HG03280 (cell line): ENCODE results near the gene EXOSC10.
"Not testable (repeated sequence)": the region's sequence is repeated elsewhere in the genome, so short reads cannot be mapped to it uniquely, and the experiment has no call there.

Experiments
- ATAC-seq: cut with Tn5 transposase; IDR thresholded peaks from one replicate; pipeline ENCODE4 v1.9.1; 2021; ENCODE audit warnings: mild to moderate bottlenecking, moderate library complexity; ENCODE audit not compliant: unreplicated experiment

Gene EXOSC10

GRCh38 chr1:11114966-11115365, 15.3 kb upstream of the EXOSC10 start:
- ATAC-seq = no peak

- no peak for ATAC-seq
Measured at GRCh38 chr1:11109047-11109760, 9.5 kb upstream of the EXOSC10 start.

- no peak for ATAC-seq
Measured at GRCh38 chr1:11107599-11107998, 7.9 kb upstream of the EXOSC10 start.

- no peak for ATAC-seq
Measured at GRCh38 chr1:11105586-11105985, 5.9 kb upstream of the EXOSC10 start.

- no peak for ATAC-seq
Measured at GRCh38 chr1:11101347-11101746, 1.7 kb upstream of the EXOSC10 start.

- not testable (repeated sequence) for ATAC-seq
Measured at GRCh38 chr1:11100806-11101205, 1.1 kb upstream of the EXOSC10 start.

GRCh38 chr1:11100149-11100493, 452 bp upstream of the EXOSC10 start:
- ATAC-seq = no peak

GRCh38 chr1:11098931-11099309, 749 bp downstream of the EXOSC10 start:
- ATAC-seq = no peak

- ATAC-seq = not testable (repeated sequence)
Measured at GRCh38 chr1:11083784-11084183, 15.9 kb downstream of the EXOSC10 start.

GRCh38 chr1:11080931-11081330, 18.7 kb downstream of the EXOSC10 start:
- ATAC-seq = no peak

GRCh38 chr1:11078631-11079030, 21.0 kb downstream of the EXOSC10 start:
- ATAC-seq = no peak

- not testable (repeated sequence) for ATAC-seq
Measured at GRCh38 chr1:11073398-11073797, 26.3 kb downstream of the EXOSC10 start.

- no peak for ATAC-seq
Measured at GRCh38 chr1:11072216-11072917, 27.3 kb downstream of the EXOSC10 start.

- ATAC-seq = no peak
Measured at GRCh38 chr1:11071463-11072215, 28.0 kb downstream of the EXOSC10 start.

- ATAC-seq = no peak
Measured at GRCh38 chr1:11070876-11071275, 28.8 kb downstream of the EXOSC10 start.

GRCh38 chr1:11068600-11069473, 30.8 kb downstream of the EXOSC10 start:
- no peak for ATAC-seq

- no peak for ATAC-seq
Measured at GRCh38 chr1:11067716-11068599, 31.7 kb downstream of the EXOSC10 start.

GRCh38 chr1:11065796-11066195, 33.9 kb downstream of the EXOSC10 start:
- ATAC-seq = no peak

GRCh38 chr1:11064942-11065341, 34.7 kb downstream of the EXOSC10 start:
- ATAC-seq = no peak
